Measurements from ENCODE around the gene ARID3B. TPM values are rescaled to one million over a fixed set of nuclear protein-coding genes. Genes with fewer than 3 reads are reported as not detected.

The ARID3B gene
- total and polyA plus RNA-seq, 2 of the 13 experiments (the other 11 are each of a cell fraction or from before 2014, with no cell fraction given), result 5.3 to 12.8 TPM

GRCh38 chr15:74585857-74586256 lies 44.8 kb downstream of the ARID3B start:
- Histone ChIP-seq H4K20me1 (ENCODE audit: insufficient read depth, low read length) (no peaks in the 10 kb centered on the region), H3K27ac (ENCODE audit: extremely low read length, insufficient read depth, low read length) (no peak overlapping the region), H3K4me1 (ENCODE audit: insufficient read depth, low read length) (no peaks in the 10 kb centered on the region), H3K9ac (ENCODE audit: insufficient read depth, low read depth, low read length) (no peak overlapping the region), H3K79me2 (ENCODE audit: insufficient read depth, low read length) (no peaks in the 10 kb centered on the region), H3K4me3 (replicated peaks in 1 of 3; ENCODE audit: insufficient read depth in 1 of 3, low read depth in 2 of 3, low read length in 3 of 3) (no peak overlapping the region), H3K27me3 (ENCODE audit: control insufficient read depth in 1 of 2, insufficient read depth in 2 of 2, low read length in 2 of 2) (no peaks in the 10 kb centered on the region), H3K4me2 (ENCODE audit: low read depth, low read length) (no peak overlapping the region), H3K9me3 (ENCODE audit: low read length) (no peaks in the 10 kb centered on the region), H2AFZ (ENCODE audit: low read length) (no peak overlapping the region), H3K36me3 (replicated peaks in 1 of 2; ENCODE audit: control insufficient read depth in 1 of 2, insufficient read depth in 2 of 2, low read length in 2 of 2) (peaks cover 9 to 11% of the 10 kb centered on the region in 2 experiments; a peak in 4 of 5 replicates)
- CTCF ChIA-PET (ENCODE audit: low intra/inter-chr PET ratio, low total read pairs), result no interaction called here
- no peak for ATAC-seq
- DNase-seq (ENCODE audit: low spot score), result no peak
- BruUV-seq (replicated peaks), result no TSS peak
- POLR2A ChIA-PET, result no interaction called here
- intact Hi-C loops (cut with micrococcal nuclease; ENCODE audit: unreplicated experiment) (no loop called here), in situ Hi-C loops (cut with HindIII; ENCODE audit: extremely low pct_ligation_motif_present, low pct_unique_long_range_greater_than_20kb) (no loop called here)
- TF ChIP-seq MIER3 (CRISPR knock-in tag; IDR thresholded peaks at IDR 0.05; ENCODE audit: borderline replicate concordance) (no peak), ZNF296 (CRISPR knock-in tag; conservative IDR thresholded peaks at IDR 0.05) (no peak), ZNF33B (CRISPR knock-in tag; IDR thresholded peaks at IDR 0.05) (no peak), HOXD1 (CRISPR knock-in tag; IDR thresholded peaks at IDR 0.05) (no peak), EHMT2 (IDR thresholded peaks at IDR 0.05; ENCODE audit: borderline replicate concordance, low read depth, low read length) (no peak), ZNF549 (CRISPR knock-in tag; IDR thresholded peaks at IDR 0.05) (no peak), ATRX (CRISPR knock-in tag; IDR thresholded peaks at IDR 0.05; ENCODE audit: borderline replicate concordance) (no peak), MAF1 (CRISPR knock-in tag; IDR thresholded peaks at IDR 0.05; ENCODE audit: borderline replicate concordance) (no peak), CREB1 (IDR thresholded peaks at IDR 0.05) (no peak), CREB1 (CRISPR knock-in tag; IDR thresholded peaks at IDR 0.05) (no peak), CREB3 (CRISPR knock-in tag; IDR thresholded peaks at IDR 0.05) (no peak), MZF1 (CRISPR knock-in tag; IDR thresholded peaks at IDR 0.05; ENCODE audit: borderline replicate concordance) (no peak), PHF20 (CRISPR knock-in tag; IDR thresholded peaks at IDR 0.05) (no peak), HOXA7 (CRISPR knock-in tag; IDR thresholded peaks at IDR 0.05) (no peak), CBX1 (IDR thresholded peaks at IDR 0.05; ENCODE audit: low read depth) (no peak), GATA4 (IDR thresholded peaks at IDR 0.05; ENCODE audit: borderline replicate concordance, low read depth) (no peak)
- TF ChIP-seq, protein P1, sequence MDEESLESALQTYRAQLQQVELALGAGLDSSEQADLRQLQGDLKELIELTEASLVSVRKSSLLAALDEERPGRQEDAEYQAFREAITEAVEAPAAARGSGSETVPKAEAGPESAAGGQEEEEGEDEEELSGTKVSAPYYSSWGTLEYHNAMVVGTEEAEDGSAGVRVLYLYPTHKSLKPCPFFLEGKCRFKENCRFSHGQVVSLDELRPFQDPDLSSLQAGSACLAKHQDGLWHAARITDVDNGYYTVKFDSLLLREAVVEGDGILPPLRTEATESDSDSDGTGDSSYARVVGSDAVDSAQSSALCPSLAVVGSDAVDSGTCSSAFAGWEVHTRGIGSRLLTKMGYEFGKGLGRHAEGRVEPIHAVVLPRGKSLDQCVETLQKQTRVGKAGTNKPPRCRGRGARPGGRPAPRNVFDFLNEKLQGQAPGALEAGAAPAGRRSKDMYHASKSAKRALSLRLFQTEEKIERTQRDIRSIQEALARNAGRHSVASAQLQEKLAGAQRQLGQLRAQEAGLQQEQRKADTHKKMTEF (CRISPR knock-in tag; IDR thresholded peaks at IDR 0.05), result no peak
- no peak for FAIRE-seq
- WGBS (ENCODE audit: low lambda C conversion rate), result 94% methylated on average over 8 of the region's 9 CpGs

Data from HepG2 (cell line).